ENCODE data around the gene GINS1. TPM values are rescaled to one million over a fixed set of nuclear protein-coding genes. Genes with fewer than 3 reads are reported as not detected.

The GINS1 gene
- total RNA-seq, 2 donors from 2014 or later: 2.2 to 6.0 TPM

GRCh38 chr20:25364879-25365699, 42.4 kb upstream of the GINS1 start:
- Histone ChIP-seq H3K4me3 (no peak overlapping the region), H3K4me1 (replicated peaks) (peaks cover 2% of the 10 kb centered on the region), H3K27me3 (replicated peaks; ENCODE audit: insufficient read depth) (no peaks in the 10 kb centered on the region), H3K9me3 (no peaks in the 10 kb centered on the region), H3K27ac (no peak overlapping the region), H3K36me3 (no peaks in the 10 kb centered on the region)
- TF ChIP-seq POLR2AphosphoS5 (IDR thresholded peaks at IDR 0.05): no peak
- TF ChIP-seq POLR2A (IDR thresholded peaks at IDR 0.05): no peak
- TF ChIP-seq CTCF (IDR thresholded peaks at IDR 0.05): no peak
- whole genome bisulfite sequencing: 65% methylated on average over 2 of the region's 2 CpGs
- no peak for DNase-seq (ENCODE audit: low spot score)
- intact Hi-C loops (cut with DNase I): no loop called here

GRCh38 chr20:25368526-25368925, 38.9 kb upstream of the GINS1 start:
- DNase-seq (ENCODE audit: low spot score): no peak
- Histone ChIP-seq H3K9me3 (no peaks in the 10 kb centered on the region), H3K36me3 (no peaks in the 10 kb centered on the region), H3K27me3 (replicated peaks; ENCODE audit: insufficient read depth) (no peaks in the 10 kb centered on the region), H3K27ac (no peak overlapping the region), H3K4me3 (no peak overlapping the region), H3K4me1 (replicated peaks) (no peaks in the 10 kb centered on the region)
- WGBS: 95% methylated on average over 10 of the region's 10 CpGs
- TF ChIP-seq POLR2AphosphoS5 (IDR thresholded peaks at IDR 0.05) (no peak), CTCF (IDR thresholded peaks at IDR 0.05) (no peak), POLR2A (IDR thresholded peaks at IDR 0.05) (no peak)
- intact Hi-C loops (cut with DNase I): no loop called here

- TF ChIP-seq POLR2A (IDR thresholded peaks at IDR 0.05) (no peak), CTCF (IDR thresholded peaks at IDR 0.05) (no peak), POLR2AphosphoS5 (IDR thresholded peaks at IDR 0.05) (no peak)
- no peak overlapping the region for H3K27ac ChIP-seq
- no peaks in the 10 kb centered on the region for H3K4me1 ChIP-seq (replicated peaks)
- H3K9me3 ChIP-seq: no peaks in the 10 kb centered on the region
- intact Hi-C loops (cut with DNase I): no loop called here
- no peaks in the 10 kb centered on the region for H3K36me3 ChIP-seq
- no peaks in the 10 kb centered on the region for H3K27me3 ChIP-seq (replicated peaks; ENCODE audit: insufficient read depth)
- H3K4me3 ChIP-seq: no peak overlapping the region
- no peak for DNase-seq (ENCODE audit: low spot score)
- 97% methylated on average over 5 of the region's 5 CpGs for WGBS
These were observed 38.5 kb upstream of the GINS1 start for GRCh38 chr20:25368976-25369375.

GRCh38 chr20:25369529-25369928, 37.9 kb upstream of the GINS1 start:
- no peak for DNase-seq (ENCODE audit: low spot score)
- Histone ChIP-seq H3K27me3 (replicated peaks; ENCODE audit: insufficient read depth) (no peaks in the 10 kb centered on the region), H3K4me1 (replicated peaks) (no peaks in the 10 kb centered on the region), H3K4me3 (no peak overlapping the region), H3K36me3 (no peaks in the 10 kb centered on the region), H3K27ac (no peak overlapping the region), H3K9me3 (no peaks in the 10 kb centered on the region)
- WGBS: 86% methylated on average over 8 of the region's 8 CpGs
- TF ChIP-seq POLR2AphosphoS5 (IDR thresholded peaks at IDR 0.05): no peak
- no peak for TF ChIP-seq POLR2A (IDR thresholded peaks at IDR 0.05)
- no peak for TF ChIP-seq CTCF (IDR thresholded peaks at IDR 0.05)
- intact Hi-C loops (cut with DNase I): no loop called here

- H3K27ac ChIP-seq: no peak overlapping the region
- no peak for DNase-seq (ENCODE audit: low spot score)
- no peak for TF ChIP-seq CTCF (IDR thresholded peaks at IDR 0.05)
- no peak for TF ChIP-seq POLR2AphosphoS5 (IDR thresholded peaks at IDR 0.05)
- no peak for TF ChIP-seq POLR2A (IDR thresholded peaks at IDR 0.05)
These were observed 37.5 kb upstream of the GINS1 start for GRCh38 chr20:25369971-25370370.

More at GRCh38 chr20:25369971-25370370, 37.5 kb upstream of the GINS1 start:
- no peaks in the 10 kb centered on the region for H3K36me3 ChIP-seq
- no peaks in the 10 kb centered on the region for H3K27me3 ChIP-seq (replicated peaks; ENCODE audit: insufficient read depth)
- no peaks in the 10 kb centered on the region for H3K4me1 ChIP-seq (replicated peaks)
- intact Hi-C loops (cut with DNase I): no loop called here
- WGBS: 94% methylated on average over 2 of the region's 2 CpGs
- H3K4me3 ChIP-seq: no peak overlapping the region
- no peaks in the 10 kb centered on the region for H3K9me3 ChIP-seq
